Measurements from ENCODE around the gene TDRD5. TPM values are rescaled to one million over a fixed set of nuclear protein-coding genes. Genes with fewer than 3 reads are reported as not detected.
"Not testable (repeated sequence)": the region's sequence is repeated elsewhere in the genome, so short reads cannot be mapped to it uniquely, and the experiment has no call there.

TDRD5 gene
- total RNA-seq, 2 donors from 2014 or later, result not detected

GRCh38 chr1:179637211-179637860 lies 45.7 kb downstream of the TDRD5 start:
- no peak overlapping the region for H3K4me3 Mint-ChIP-seq
- no peaks in the 10 kb centered on the region for H3K27me3 Mint-ChIP-seq (ENCODE audit: low read depth)
- H3K4me1 Mint-ChIP-seq (ENCODE audit: low read depth), result no peaks in the 10 kb centered on the region
- H3K9me3 Mint-ChIP-seq, result no peaks in the 10 kb centered on the region
- DNase-seq, result no peak
- ATAC-seq (replicated peaks in 1 of 2), result no peak
- no peak overlapping the region for H3K27ac Mint-ChIP-seq
- no peaks in the 10 kb centered on the region for H3K36me3 Mint-ChIP-seq (ENCODE audit: insufficient read depth in 2 of 2)

- H3K9me3 Mint-ChIP-seq, result peaks cover 4 to 6% of the 10 kb centered on the region in 2 donors
- H3K27me3 Mint-ChIP-seq (ENCODE audit: low read depth), result peaks cover 17% of the 10 kb centered on the region
- H3K4me3 Mint-ChIP-seq, result no peak overlapping the region
- H3K27ac Mint-ChIP-seq, result no peak overlapping the region
- DNase-seq, result no peak
- H3K36me3 Mint-ChIP-seq (ENCODE audit: insufficient read depth in 2 of 2), result peaks cover 1 to 3% of the 10 kb centered on the region in 2 donors
- no peak for ATAC-seq (replicated peaks in 1 of 2)
- no peaks in the 10 kb centered on the region for H3K4me1 Mint-ChIP-seq (ENCODE audit: low read depth)
These were observed 69.4 kb downstream of the TDRD5 start for GRCh38 chr1:179661018-179661417.

- DNase-seq (no peak), ATAC-seq (replicated peaks in 1 of 2) (no peak)
- H3K4me1 Mint-ChIP-seq (ENCODE audit: low read depth), result no peaks in the 10 kb centered on the region
- no peak overlapping the region for H3K27ac Mint-ChIP-seq
- peaks cover 4 to 6% of the 10 kb centered on the region in 2 donors for H3K9me3 Mint-ChIP-seq
- H3K27me3 Mint-ChIP-seq (ENCODE audit: low read depth), result peaks cover 27% of the 10 kb centered on the region
- H3K4me3 Mint-ChIP-seq, result no peak overlapping the region
- peaks cover 1 to 3% of the 10 kb centered on the region in 2 donors for H3K36me3 Mint-ChIP-seq (ENCODE audit: insufficient read depth in 2 of 2)
These were observed 72.2 kb downstream of the TDRD5 start for GRCh38 chr1:179663810-179664209.

GRCh38 chr1:179677882-179678281 lies 86.2 kb downstream of the TDRD5 start:
- H3K4me3 Mint-ChIP-seq, result no peak overlapping the region
- ATAC-seq (replicated peaks in 1 of 2), result no peak
- no peak overlapping the region for H3K27ac Mint-ChIP-seq
- no peaks in the 10 kb centered on the region for H3K36me3 Mint-ChIP-seq (ENCODE audit: insufficient read depth in 2 of 2)
- peaks cover 0 to 2% of the 10 kb centered on the region in 2 donors for H3K9me3 Mint-ChIP-seq
- no peak for DNase-seq
- H3K4me1 Mint-ChIP-seq (ENCODE audit: low read depth), result no peaks in the 10 kb centered on the region
- H3K27me3 Mint-ChIP-seq (ENCODE audit: low read depth), result no peaks in the 10 kb centered on the region

GRCh38 chr1:179694530-179694929 lies 102.9 kb downstream of the TDRD5 start:
- H3K4me1 Mint-ChIP-seq (ENCODE audit: low read depth); ATAC-seq (replicated peaks in 1 of 2); H3K27ac Mint-ChIP-seq; DNase-seq; H3K9me3 Mint-ChIP-seq; H3K36me3 Mint-ChIP-seq (ENCODE audit: insufficient read depth in 2 of 2); H3K4me3 Mint-ChIP-seq: not testable (repeated sequence)
- peaks cover 16% of the 10 kb centered on the region for H3K27me3 Mint-ChIP-seq (ENCODE audit: low read depth)

GRCh38 chr1:179702946-179703539 lies 111.4 kb downstream of the TDRD5 start:
- DNase-seq (no peak), ATAC-seq (replicated peaks in 1 of 2) (no peak)
- H3K27me3 Mint-ChIP-seq (ENCODE audit: low read depth), result no peaks in the 10 kb centered on the region
- no peaks in the 10 kb centered on the region for H3K9me3 Mint-ChIP-seq
- H3K27ac Mint-ChIP-seq, result no peak overlapping the region
- no peaks in the 10 kb centered on the region for H3K36me3 Mint-ChIP-seq (ENCODE audit: insufficient read depth in 2 of 2)
- H3K4me1 Mint-ChIP-seq (ENCODE audit: low read depth), result no peaks in the 10 kb centered on the region
- H3K4me3 Mint-ChIP-seq, result no peak overlapping the region

GRCh38 chr1:179706339-179706941 lies 114.8 kb downstream of the TDRD5 start:
- H3K27ac Mint-ChIP-seq, result no peak overlapping the region

GRCh38 chr1:179707406-179707805 lies 115.8 kb downstream of the TDRD5 start:
- no peak overlapping the region for H3K4me3 Mint-ChIP-seq
- peaks cover 12% of the 10 kb centered on the region for H3K4me1 Mint-ChIP-seq (ENCODE audit: low read depth)
- ATAC-seq (replicated peaks in 1 of 2), result no peak
- DNase-seq, result no peak
- no peaks in the 10 kb centered on the region for H3K36me3 Mint-ChIP-seq (ENCODE audit: insufficient read depth in 2 of 2)
- no peak overlapping the region for H3K27ac Mint-ChIP-seq
- H3K9me3 Mint-ChIP-seq, result no peaks in the 10 kb centered on the region
- no peaks in the 10 kb centered on the region for H3K27me3 Mint-ChIP-seq (ENCODE audit: low read depth)

More at GRCh38 chr1:179706339-179706941, 114.8 kb downstream of the TDRD5 start:
- peak in 1 of 2 donors; percentile 37 for ATAC-seq (replicated peaks in 1 of 2)
- no peaks in the 10 kb centered on the region for H3K9me3 Mint-ChIP-seq
- H3K4me1 Mint-ChIP-seq (ENCODE audit: low read depth), result peaks cover 12% of the 10 kb centered on the region
- no peaks in the 10 kb centered on the region for H3K36me3 Mint-ChIP-seq (ENCODE audit: insufficient read depth in 2 of 2)
- no peak overlapping the region for H3K4me3 Mint-ChIP-seq
- no peaks in the 10 kb centered on the region for H3K27me3 Mint-ChIP-seq (ENCODE audit: low read depth)
- peak; percentile 64 to 67 for DNase-seq

GRCh38 chr1:179708434-179709195 lies 117.0 kb downstream of the TDRD5 start:
- Mint-ChIP-seq H3K4me1 (ENCODE audit: low read depth) (peaks cover 12% of the 10 kb centered on the region), H3K4me3 (no peak overlapping the region), H3K36me3 (ENCODE audit: insufficient read depth in 2 of 2) (peaks cover 2 to 3% of the 10 kb centered on the region in 2 donors), H3K27me3 (ENCODE audit: low read depth) (no peaks in the 10 kb centered on the region), H3K9me3 (peaks cover 3% of the 10 kb centered on the region in 2 donors), H3K27ac (no peak overlapping the region)
- ATAC-seq (replicated peaks in 1 of 2), result no peak
- DNase-seq, result no peak

- DNase-seq (peak in 1 of 2 donors; percentile 2), ATAC-seq (replicated peaks in 1 of 2) (peak in 1 of 2 donors; percentile 71)
- no peaks in the 10 kb centered on the region for H3K27me3 Mint-ChIP-seq (ENCODE audit: low read depth)
- H3K36me3 Mint-ChIP-seq (ENCODE audit: insufficient read depth in 2 of 2), result peaks cover 7 to 8% of the 10 kb centered on the region in 2 donors
- H3K4me1 Mint-ChIP-seq (ENCODE audit: low read depth), result peaks cover 12% of the 10 kb centered on the region
- H3K27ac Mint-ChIP-seq, result no peak overlapping the region
- peaks cover 7 to 8% of the 10 kb centered on the region in 2 donors for H3K9me3 Mint-ChIP-seq
- H3K4me3 Mint-ChIP-seq, result peak overlapping the region; percentile 11 to 19
These were observed 118.3 kb downstream of the TDRD5 start for GRCh38 chr1:179709841-179710329.

GRCh38 chr1:179714159-179714558 lies 122.5 kb downstream of the TDRD5 start:
- Mint-ChIP-seq H3K27me3 (ENCODE audit: low read depth) (no peaks in the 10 kb centered on the region), H3K9me3 (peaks cover 12 to 23% of the 10 kb centered on the region in 2 donors), H3K4me3 (no peak overlapping the region), H3K27ac (no peak overlapping the region), H3K36me3 (ENCODE audit: insufficient read depth in 2 of 2) (peaks cover 12 to 17% of the 10 kb centered on the region in 2 donors), H3K4me1 (ENCODE audit: low read depth) (peaks cover 9% of the 10 kb centered on the region)
- ATAC-seq (replicated peaks in 1 of 2) (no peak), DNase-seq (no peak)

GRCh38 chr1:179714623-179715022 lies 123.0 kb downstream of the TDRD5 start:
- peaks cover 12 to 24% of the 10 kb centered on the region in 2 donors for H3K9me3 Mint-ChIP-seq
- ATAC-seq (replicated peaks in 1 of 2) (no peak), DNase-seq (no peak)
- H3K4me1 Mint-ChIP-seq (ENCODE audit: low read depth), result peaks cover 4% of the 10 kb centered on the region
- no peak overlapping the region for H3K4me3 Mint-ChIP-seq
- H3K36me3 Mint-ChIP-seq (ENCODE audit: insufficient read depth in 2 of 2), result peaks cover 13 to 17% of the 10 kb centered on the region in 2 donors
- H3K27ac Mint-ChIP-seq, result no peak overlapping the region
- no peaks in the 10 kb centered on the region for H3K27me3 Mint-ChIP-seq (ENCODE audit: low read depth)

GRCh38 chr1:179719272-179719671 lies 127.6 kb downstream of the TDRD5 start:
- Mint-ChIP-seq H3K4me3 (no peak overlapping the region), H3K36me3 (ENCODE audit: insufficient read depth in 2 of 2) (peaks cover 10 to 12% of the 10 kb centered on the region in 2 donors), H3K9me3 (peaks cover 8 to 22% of the 10 kb centered on the region in 2 donors), H3K27ac (no peak overlapping the region), H3K4me1 (ENCODE audit: low read depth) (no peaks in the 10 kb centered on the region), H3K27me3 (ENCODE audit: low read depth) (no peaks in the 10 kb centered on the region)
- ATAC-seq (replicated peaks in 1 of 2), result no peak
- no peak for DNase-seq
